K562 (cell line): ENCODE data around the gene LRRC49. TPM values are rescaled to one million over a fixed set of nuclear protein-coding genes. Genes with fewer than 3 reads are reported as not detected.

Experiments used
- DNMT1 ChIP-seq: fragments of 450-650 bp; IDR thresholded peaks from 2 replicates; pipeline ENCODE4 v1.6.1; 2016; ENCODE audit warnings: antibody characterized with exemption, mild to moderate bottlenecking
- ERF ChIP-seq: fragments of 450-650 bp; formaldehyde crosslinking; IDR thresholded peaks from 2 replicates; pipeline ENCODE4 v1.4.0; 2020; ENCODE audit warnings: mild to moderate bottlenecking, mixed read lengths
- MED1 ChIP-seq: sonication (generic); formaldehyde crosslinking; IDR thresholded peaks from 2 replicates; pipeline ENCODE4 v1.8.1; 2023; ENCODE audit warnings: missing genetic modification reagents, borderline replicate concordance
- MGA ChIP-seq: fragments of 450-650 bp; IDR thresholded peaks from 2 replicates; pipeline ENCODE4 v1.6.1; 2016; ENCODE audit warnings: mild to moderate bottlenecking, moderate library complexity
- NCOR1 ChIP-seq: fragments of 450-650 bp; IDR thresholded peaks from 2 replicates; pipeline ENCODE4 v1.6.1; 2016; ENCODE audit warnings: mild to moderate bottlenecking, moderate library complexity
- PRMT5 ChIP-seq: sonication (generic); formaldehyde crosslinking; IDR thresholded peaks from 2 replicates; pipeline ENCODE4 v1.5.0; 2020; ENCODE audit warnings: missing genetic modification reagents
- ZNF121 ChIP-seq: sonication (generic); formaldehyde crosslinking; conservative IDR thresholded peaks from 2 replicates; pipeline ENCODE4 v1.8.0; 2022; ENCODE audit warnings: missing genetic modification reagents
- polyA plus RNA-seq, 8 experiments: library from polyadenylated mRNA; depleted of rRNA in 4 of 8; stranded (reverse) in 5 of 8; unstranded in 3 of 8; fragments of >200 nt; fragmentation: Nextera tagmentation in 2 of 8; fragmentation: Illumina TruSeq in 1 of 8; extraction: Ambion mirVana in 2 of 8; extraction: Trizol in 1 of 8; gene quantifications; 2 replicates each; pipeline versions ENCODE4 v1.2.1 to v1.2.3, GENCODE V29; 2011 to 2014; ENCODE audit warnings: inconsistent platforms in 1 of 8, missing spikeins in 1 of 8
- total RNA-seq, 7 experiments: library from RNA; depleted of rRNA in 6 of 7; stranded (reverse); fragments of >200 nt in 6 of 7; fragmentation: Illumina TruSeq in 2 of 7; extraction: Trizol in 2 of 7; gene quantifications; 2 replicates each; pipeline versions ENCODE4 v1.2.1 to v1.2.3, GENCODE V29; 2011 to 2021; ENCODE audit warnings: low replicate concordance in 1 of 7
- TF ChIP-seq, protein P1 (sequence below): fragments of 250-450 bp; sonication (Bioruptor Pico); IDR thresholded peaks from 2 replicates; pipeline ENCODE4 v1.8.0; 2021; ENCODE audit warnings: borderline replicate concordance, mild to moderate bottlenecking, moderate library complexity; ENCODE audit not compliant: poor library complexity, severe bottlenecking

The LRRC49 gene
- total and polyA plus RNA-seq, 9 of the 15 experiments (the other 6 are each of a cell fraction or from before 2014, with no cell fraction given) = 0.32 TPM; not detected in 8

DNA sequence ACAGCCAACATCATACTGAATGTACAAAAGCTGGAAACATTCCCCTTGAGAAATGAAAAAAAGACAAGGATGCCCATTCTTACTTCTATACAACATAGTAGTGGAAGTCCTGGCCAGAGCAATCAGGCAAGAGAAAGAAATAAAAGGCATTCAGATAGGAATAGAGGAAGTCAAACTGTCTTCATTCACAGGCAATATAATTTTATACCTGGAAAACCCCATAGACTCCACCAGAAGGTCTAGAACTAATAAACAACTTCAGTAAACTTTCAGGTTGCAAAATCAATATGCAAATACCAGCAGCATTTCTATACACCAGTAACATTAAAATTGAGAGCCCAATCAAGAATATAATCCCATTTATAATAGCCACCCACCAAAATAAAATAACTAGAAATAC, 195.5 kb downstream of the LRRC49 start (continued):
- no peak for TF ChIP-seq MGA
- no peak for TF ChIP-seq ERF (CRISPR knock-in tag)
- TF ChIP-seq NCOR1 = no peak
- no peak for TF ChIP-seq PRMT5 (CRISPR knock-in tag)
- no peak for TF ChIP-seq ZNF121 (CRISPR knock-in tag)
- TF ChIP-seq MED1 = no peak
- no peak for TF ChIP-seq DNMT1
- TF ChIP-seq, protein P1, sequence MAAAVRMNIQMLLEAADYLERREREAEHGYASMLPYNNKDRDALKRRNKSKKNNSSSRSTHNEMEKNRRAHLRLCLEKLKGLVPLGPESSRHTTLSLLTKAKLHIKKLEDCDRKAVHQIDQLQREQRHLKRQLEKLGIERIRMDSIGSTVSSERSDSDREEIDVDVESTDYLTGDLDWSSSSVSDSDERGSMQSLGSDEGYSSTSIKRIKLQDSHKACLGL (CRISPR knock-in tag) = no peak
